Caco-2 (cell line): Measurements from ENCODE around the gene LPIN1. TPM values are rescaled to one million over a fixed set of nuclear protein-coding genes. Genes with fewer than 3 reads are reported as not detected.
"Not testable (repeated sequence)": the region's sequence is repeated elsewhere in the genome, so short reads cannot be mapped to it uniquely, and the experiment has no call there.

Experiments used
- BruUV-seq: library from RNA; stranded (reverse); fragments of 400-500 nt; replicated peaks from 2 replicates; lab custom pipeline; 2021; lab: Mats Ljungman, UMichigan
- CTCF ChIA-PET: fragments of 300-600 bp; sonication (Branson Sonifier 250); formaldehyde crosslinking; loops from one replicate; lab custom pipeline; 2022; ENCODE audit warnings: antibody characterized with exemption; lab: Charles Lee
- POLR2A ChIA-PET: fragments of 300-600 bp; sonication (Branson Sonifier 250); formaldehyde crosslinking; loops from one replicate; lab custom pipeline; 2022; ENCODE audit warnings: antibody characterized with exemption; lab: Charles Lee
- DNase-seq, 2 experiments: peaks; one replicate each; pipeline versions ENCODE4 v3.0.0 to v3.0.0-alpha.2; 2020 to 2022
- H3K27me3 ChIP-seq: replicated peaks from 2 replicates; pipeline ENCODE4 v1.6.0; 2011; ENCODE audit warnings: low read length; ENCODE audit not compliant: control insufficient read depth, insufficient read depth
- H3K36me3 ChIP-seq: 2 replicates; pipeline ENCODE4 v1.5.1; 2011; ENCODE audit warnings: low read length; ENCODE audit not compliant: control insufficient read depth, insufficient read depth
- H3K4me1 ChIP-seq: fragments of 250-450 bp; sonication (Bioruptor Pico); 2 replicates; pipeline ENCODE4 v1.5.1; 2020; ENCODE audit warnings: mild to moderate bottlenecking
- H3K4me3 ChIP-seq: 2 replicates; pipeline ENCODE4 v1.5.1; 2011; ENCODE audit warnings: low read depth, mild to moderate bottlenecking, control low read depth, low read length
- H3K9me3 ChIP-seq: fragments of 250-450 bp; sonication (Bioruptor Pico); 2 replicates; pipeline ENCODE4 v1.5.1; 2020; ENCODE audit warnings: mild to moderate bottlenecking, moderate library complexity
- H3K27ac Mint-ChIP-seq: one replicate; pipeline ENCODE4 v1.8.0; 2022; ENCODE audit warnings: mixed read lengths; ENCODE audit not compliant: unreplicated experiment
- H3K27me3 Mint-ChIP-seq: one replicate; pipeline ENCODE4 v1.8.0; 2022; ENCODE audit warnings: mixed read lengths; ENCODE audit not compliant: insufficient read depth, unreplicated experiment
- H3K36me3 Mint-ChIP-seq: one replicate; pipeline ENCODE4 v1.8.0; 2022; ENCODE audit warnings: mild to moderate bottlenecking, mixed read lengths; ENCODE audit not compliant: insufficient read depth, unreplicated experiment
- H3K4me1 Mint-ChIP-seq: one replicate; pipeline ENCODE4 v1.8.0; 2022; ENCODE audit warnings: low read depth, mixed read lengths; ENCODE audit not compliant: unreplicated experiment
- H3K4me3 Mint-ChIP-seq: one replicate; pipeline ENCODE4 v1.8.0; 2022; ENCODE audit warnings: mild to moderate bottlenecking, moderate library complexity, mixed read lengths; ENCODE audit not compliant: unreplicated experiment
- H3K9me3 Mint-ChIP-seq: one replicate; pipeline ENCODE4 v1.8.0; 2022; ENCODE audit warnings: mixed read lengths; ENCODE audit not compliant: unreplicated experiment
- intact Hi-C: fragments of 100-400 bp; cut with micrococcal nuclease; formaldehyde crosslinking; loops from one replicate; pipeline ENCODE4 v1.10.0; 2022; ENCODE audit not compliant: unreplicated experiment
- total RNA-seq: library from RNA; stranded (reverse); gene quantifications from 2 replicates; pipeline ENCODE4 v1.2.3, GENCODE V29; 2022
- TF ChIP-seq, protein P1 (sequence below), 2 experiments: fragments of 200-600 bp in 1 of 2; IDR thresholded peaks; 1 replicate in 1 of 2; 2 replicates in 1 of 2; pipeline versions ENCODE4 v1.5.1 to v1.8.0; 2011 to 2022; ENCODE audit warnings: antibody characterized with exemption in 1 of 2, control low read depth in 1 of 2, inconsistent platforms in 1 of 2, low read depth in 1 of 2, low read length in 1 of 2, mild to moderate bottlenecking in 1 of 2, moderate library complexity in 1 of 2; ENCODE audit not compliant: insufficient read depth in 1 of 2, severe bottlenecking in 1 of 2, unreplicated experiment in 1 of 2

Gene LPIN1
- total RNA-seq, 1 experiment from 2014 or later, result 12.5 TPM

DNA sequence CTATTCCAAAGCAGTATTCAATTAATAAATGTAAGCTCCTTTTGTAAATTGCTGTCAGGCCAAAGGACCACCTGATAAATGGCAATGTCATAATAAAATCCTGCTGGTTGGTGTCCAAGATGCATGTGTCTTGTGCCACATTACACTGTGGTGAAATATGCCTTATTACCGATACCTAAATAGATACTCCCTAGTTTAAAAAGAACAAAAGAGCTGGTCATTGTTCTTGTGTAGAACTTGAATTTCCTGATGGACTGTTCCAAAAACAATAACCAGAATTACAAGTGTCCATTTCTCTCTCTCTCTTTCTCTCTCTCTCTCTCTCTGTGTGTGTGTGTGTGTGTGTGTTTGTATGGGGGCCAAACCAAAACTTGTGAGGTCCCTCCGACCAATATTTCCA lies 13.8 kb upstream of the LPIN1 start:
- H3K36me3 Mint-ChIP-seq, result no peaks in the 10 kb centered on the region
- H3K27me3 ChIP-seq, result no peaks in the 10 kb centered on the region; the same call in 1 of the 2 replicates
- intact Hi-C loops, result no loop called here

DNA sequence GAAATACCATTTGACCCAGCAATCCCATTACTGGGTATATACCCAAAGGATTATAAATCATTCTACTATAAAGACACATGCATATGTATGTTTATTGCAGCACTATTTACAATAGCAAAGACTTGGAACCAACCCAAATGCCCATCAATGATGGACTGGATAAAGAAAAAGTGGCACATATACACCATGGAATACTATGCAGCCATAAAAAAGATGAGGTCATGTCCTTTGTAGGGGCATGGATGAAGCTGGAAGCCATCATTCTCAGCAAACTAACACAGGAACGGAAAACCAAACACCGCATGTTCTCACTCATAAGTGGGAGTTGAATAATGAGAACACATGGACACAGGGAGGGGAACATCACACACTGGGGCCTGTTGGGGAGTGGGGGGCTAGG lies 8.6 kb upstream of the LPIN1 start:
- H3K27me3 Mint-ChIP-seq, H3K36me3 Mint-ChIP-seq, H3K9me3 Mint-ChIP-seq, H3K9me3 ChIP-seq, BruUV-seq, H3K4me3 Mint-ChIP-seq, H3K27ac Mint-ChIP-seq, H3K27me3 ChIP-seq, POLR2A ChIA-PET, H3K36me3 ChIP-seq, H3K4me3 ChIP-seq, DNase-seq: not testable (repeated sequence)
- H3K4me1 ChIP-seq, result peaks cover 31% of the 10 kb centered on the region
- peaks cover 31% of the 10 kb centered on the region for H3K4me1 Mint-ChIP-seq
- CTCF ChIA-PET, result interaction anchor here (1.2 to 1.8 kb wide), 3 partner anchors 16 to 42 kb away, joined by 3 to 24 read pairs (median 3); no protein-coding TSS in a partner anchor
- intact Hi-C loops, result loop anchor here (1.0 kb wide), 1 partner anchor 41 kb away; no protein-coding TSS in a partner anchor

More for the DNA sequence above, 13.8 kb upstream of the LPIN1 start:
- Histone ChIP-seq H3K9me3 (no peaks in the 10 kb centered on the region), H3K36me3 (no peaks in the 10 kb centered on the region), H3K4me3 (no peak overlapping the region), H3K4me1 (peaks cover 20% of the 10 kb centered on the region)
- POLR2A ChIA-PET, result no interaction called here
- Mint-ChIP-seq H3K4me3 (no peak overlapping the region), H3K9me3 (no peaks in the 10 kb centered on the region), H3K27ac (no peak overlapping the region), H3K27me3 (peaks cover 6% of the 10 kb centered on the region), H3K4me1 (peaks cover 14% of the 10 kb centered on the region)
- CTCF ChIA-PET, result no interaction called here
- BruUV-seq, result no TSS peak
- DNase-seq, result no peak
- TF ChIP-seq, protein P1, sequence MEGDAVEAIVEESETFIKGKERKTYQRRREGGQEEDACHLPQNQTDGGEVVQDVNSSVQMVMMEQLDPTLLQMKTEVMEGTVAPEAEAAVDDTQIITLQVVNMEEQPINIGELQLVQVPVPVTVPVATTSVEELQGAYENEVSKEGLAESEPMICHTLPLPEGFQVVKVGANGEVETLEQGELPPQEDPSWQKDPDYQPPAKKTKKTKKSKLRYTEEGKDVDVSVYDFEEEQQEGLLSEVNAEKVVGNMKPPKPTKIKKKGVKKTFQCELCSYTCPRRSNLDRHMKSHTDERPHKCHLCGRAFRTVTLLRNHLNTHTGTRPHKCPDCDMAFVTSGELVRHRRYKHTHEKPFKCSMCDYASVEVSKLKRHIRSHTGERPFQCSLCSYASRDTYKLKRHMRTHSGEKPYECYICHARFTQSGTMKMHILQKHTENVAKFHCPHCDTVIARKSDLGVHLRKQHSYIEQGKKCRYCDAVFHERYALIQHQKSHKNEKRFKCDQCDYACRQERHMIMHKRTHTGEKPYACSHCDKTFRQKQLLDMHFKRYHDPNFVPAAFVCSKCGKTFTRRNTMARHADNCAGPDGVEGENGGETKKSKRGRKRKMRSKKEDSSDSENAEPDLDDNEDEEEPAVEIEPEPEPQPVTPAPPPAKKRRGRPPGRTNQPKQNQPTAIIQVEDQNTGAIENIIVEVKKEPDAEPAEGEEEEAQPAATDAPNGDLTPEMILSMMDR (IDR thresholded peaks at IDR 0.05; ENCODE audit: insufficient read depth in 1 of 2, low read depth in 1 of 2, low read length in 1 of 2, severe bottlenecking in 1 of 2, unreplicated experiment in 1 of 2), result no peak

DNA sequence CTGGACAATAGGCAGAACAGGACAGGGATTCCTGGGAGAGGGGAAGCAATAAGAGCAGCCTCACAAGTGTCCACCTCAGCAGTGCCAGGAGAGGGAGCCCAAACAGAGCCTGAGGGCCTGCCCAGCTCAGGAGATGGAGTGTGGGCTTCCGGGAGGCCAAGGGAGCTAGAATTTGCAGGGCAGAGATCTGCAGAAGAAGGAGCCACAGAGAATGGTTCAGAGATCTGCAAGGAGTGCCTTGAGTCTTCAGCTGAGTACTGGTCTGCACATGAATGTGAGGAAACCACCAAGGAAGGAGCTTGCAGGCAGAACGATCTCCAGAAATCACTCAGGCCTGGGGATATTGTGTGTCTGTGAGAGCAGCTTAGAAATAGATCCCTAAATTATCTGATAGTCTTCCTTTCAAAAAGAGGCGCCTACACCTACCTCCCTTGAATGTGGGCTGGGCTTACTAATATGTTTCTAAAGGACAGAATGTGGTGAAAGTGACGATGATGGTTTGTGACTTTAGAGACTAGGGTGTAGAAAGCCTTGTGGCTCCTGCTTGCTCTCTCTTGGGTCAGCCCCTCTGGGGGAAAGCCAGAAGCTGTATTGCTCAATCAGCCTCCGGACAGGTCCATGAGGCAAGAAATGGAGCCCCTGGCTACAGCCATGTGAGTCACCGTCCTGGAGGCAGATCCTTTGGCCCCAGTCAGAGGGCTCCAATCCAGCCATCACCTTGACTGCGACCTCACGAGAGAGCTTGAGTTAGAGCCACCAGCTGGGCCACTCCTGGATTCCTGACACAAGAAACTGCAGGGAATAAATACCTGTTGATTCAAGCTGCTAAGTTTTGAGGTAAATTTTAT lies 7.6 kb upstream of the LPIN1 start:
- ChIA-PET CTCF (interaction anchor here (1.1 to 1.9 kb wide), 6 partner anchors 17 to 46 kb away, joined by 3 to 24 read pairs (median 6); no protein-coding TSS in a partner anchor), POLR2A (interaction anchor here (0.6 kb wide), 1 partner anchor 8 kb away, joined by 3 read pairs; the partner anchor contains the start of gene LPIN1)
- Mint-ChIP-seq H3K9me3 (no peaks in the 10 kb centered on the region), H3K27me3 (no peaks in the 10 kb centered on the region), H3K4me1 (peaks cover 30% of the 10 kb centered on the region), H3K27ac (peak overlapping the region; percentile 36), H3K4me3 (no peak overlapping the region), H3K36me3 (peaks cover under 1% of the 10 kb centered on the region)
- TF ChIP-seq, protein P1 (IDR thresholded peaks at IDR 0.05; ENCODE audit: insufficient read depth in 1 of 2, low read depth in 1 of 2, low read length in 1 of 2, severe bottlenecking in 1 of 2, unreplicated experiment in 1 of 2), result peak; percentile 37 to 75
- Histone ChIP-seq H3K27me3 (no peaks in the 10 kb centered on the region; the same call in 1 of the 2 replicates), H3K9me3 (no peaks in the 10 kb centered on the region), H3K4me1 (peaks cover 40% of the 10 kb centered on the region), H3K36me3 (no peaks in the 10 kb centered on the region), H3K4me3 (no peak overlapping the region)
- intact Hi-C loops, result loop anchor here (1.0 kb wide), 2 partner anchors 40 to 46 kb away; no protein-coding TSS in a partner anchor
- peak; percentile 67 to 75 for DNase-seq
- no TSS peak for BruUV-seq
